HepG2 (cell line): Measurements from ENCODE around the gene SLC17A9. TPM values are rescaled to one million over a fixed set of nuclear protein-coding genes. Genes with fewer than 3 reads are reported as not detected.

Experiments
- AHR ChIP-seq: IDR thresholded peaks from 2 replicates; pipeline ENCODE4 v1.6.1; 2018; ENCODE audit warnings: missing genetic modification reagents, missing compliant biosample characterization
- CENPX ChIP-seq: sonication (generic); formaldehyde crosslinking; IDR thresholded peaks from 2 replicates; pipeline ENCODE4 v1.9.0; 2021; ENCODE audit warnings: mild to moderate bottlenecking, missing genetic modification reagents, moderate library complexity
- GTF2F1 ChIP-seq: fragments of 150-350 bp; IDR thresholded peaks from 2 replicates; pipeline ENCODE4 v1.6.1; 2014; ENCODE audit warnings: low read length
- ISL2 ChIP-seq: sonication (generic); formaldehyde crosslinking; IDR thresholded peaks from 2 replicates; pipeline ENCODE4 v1.5.0; 2020; ENCODE audit warnings: missing genetic modification reagents
- KLF9 ChIP-seq: IDR thresholded peaks from 2 replicates; pipeline ENCODE4 v1.6.1; 2016; ENCODE audit warnings: low read depth
- MNT ChIP-seq: fragments of 450-650 bp; IDR thresholded peaks from 2 replicates; pipeline ENCODE4 v1.6.1; 2016
- MXI1 ChIP-seq: IDR thresholded peaks from 3 replicates; pipeline ENCODE4 v1.6.1; 2012; ENCODE audit warnings: low read depth, low read length, inconsistent platforms, borderline replicate concordance
- NR2C2 ChIP-seq: sonication (generic); formaldehyde crosslinking; IDR thresholded peaks from 2 replicates; pipeline ENCODE4 v1.4.0; 2020; ENCODE audit warnings: missing genetic modification reagents, mild to moderate bottlenecking, moderate library complexity, borderline replicate concordance
- POLR2AphosphoS5 ChIP-seq: IDR thresholded peaks from 2 replicates; pipeline ENCODE4 v1.6.1; 2012; ENCODE audit warnings: low read depth, low read length
- RBM22 ChIP-seq: fragments of 200-400 bp; formaldehyde crosslinking; optimal IDR thresholded peaks from 2 replicates; pipeline ENCODE3; 2017; ENCODE audit warnings: mild to moderate bottlenecking, low read length, moderate library complexity
- REXO4 ChIP-seq: sonication (generic); formaldehyde crosslinking; IDR thresholded peaks from 2 replicates; pipeline ENCODE4 v1.8.0; 2022; ENCODE audit warnings: missing genetic modification reagents, mild to moderate bottlenecking, borderline replicate concordance
- SSRP1 ChIP-seq: IDR thresholded peaks from 2 replicates; pipeline ENCODE4 v1.6.1; 2016; ENCODE audit warnings: control low read depth
- UBTF ChIP-seq: sonication (generic); formaldehyde crosslinking; IDR thresholded peaks from 2 replicates; pipeline ENCODE4 v1.4.0; 2020; ENCODE audit warnings: mild to moderate bottlenecking, missing genetic modification reagents
- YY1 ChIP-seq: IDR thresholded peaks from 2 replicates; pipeline ENCODE4 v1.6.1; 2011; ENCODE audit warnings: low read length, low read depth, moderate library complexity, mild to moderate bottlenecking; ENCODE audit not compliant: insufficient read depth, insufficient replicate concordance
- ZNF367 ChIP-seq: sonication (generic); formaldehyde crosslinking; IDR thresholded peaks from 2 replicates; pipeline ENCODE4 v1.4.0; 2020; ENCODE audit warnings: missing genetic modification reagents, borderline replicate concordance
- ZNF530 ChIP-seq: sonication (generic); formaldehyde crosslinking; IDR thresholded peaks from 2 replicates; pipeline ENCODE4 v1.5.0; 2020; ENCODE audit warnings: low read depth, mild to moderate bottlenecking, missing genetic modification reagents
- ZNF788 ChIP-seq: sonication (generic); formaldehyde crosslinking; IDR thresholded peaks from 2 replicates; pipeline ENCODE4 v1.5.0; 2020; ENCODE audit warnings: mild to moderate bottlenecking, missing genetic modification reagents, borderline replicate concordance
- ZNF790 ChIP-seq: sonication (generic); formaldehyde crosslinking; IDR thresholded peaks from 2 replicates; pipeline ENCODE4 v1.8.0; 2022; ENCODE audit warnings: missing genetic modification reagents, mild to moderate bottlenecking, borderline replicate concordance
- ZNF883 ChIP-seq: sonication (generic); formaldehyde crosslinking; IDR thresholded peaks from 2 replicates; pipeline ENCODE4 v1.5.1; 2020; ENCODE audit warnings: mild to moderate bottlenecking, missing genetic modification reagents; ENCODE audit errors: not compliant biosample characterization
- ZSCAN29 ChIP-seq: sonication (generic); formaldehyde crosslinking; conservative IDR thresholded peaks from 2 replicates; pipeline ENCODE4 v1.4.0; 2020; ENCODE audit warnings: mild to moderate bottlenecking, missing genetic modification reagents
- ZSCAN30 ChIP-seq: sonication (generic); formaldehyde crosslinking; IDR thresholded peaks from 2 replicates; pipeline ENCODE4 v1.5.0; 2020; ENCODE audit warnings: mild to moderate bottlenecking, missing genetic modification reagents
- polyA plus RNA-seq, 8 experiments: library from polyadenylated mRNA; depleted of rRNA in 3 of 8; stranded (reverse) in 7 of 8; unstranded in 1 of 8; fragments of >200 nt; fragmentation: Illumina TruSeq in 4 of 8; extraction: Trizol in 4 of 8; gene quantifications; 2 replicates each; pipeline versions ENCODE4 v1.2.1 to v1.2.3, GENCODE V29; 2011 to 2016; ENCODE audit warnings: low read depth in 4 of 8, missing spikeins in 1 of 8, mixed read lengths in 1 of 8; ENCODE audit not compliant: insufficient read depth in 1 of 8
- total RNA-seq, 5 experiments: library from RNA; depleted of rRNA; stranded (reverse); fragments of >200 nt; fragmentation: Illumina TruSeq; extraction: Trizol; gene quantifications; 2 replicates each; pipeline ENCODE4 v1.2.3, GENCODE V29; 2016; ENCODE audit warnings: low read depth in 1 of 5
- TF ChIP-seq, protein P1 (sequence below): sonication (generic); formaldehyde crosslinking; IDR thresholded peaks from 2 replicates; pipeline ENCODE4 v1.5.0; 2020; ENCODE audit warnings: mild to moderate bottlenecking, missing genetic modification reagents
- TF ChIP-seq, protein P2 (sequence below): sonication (generic); formaldehyde crosslinking; IDR thresholded peaks from 2 replicates; pipeline ENCODE4 v1.8.0; 2022; ENCODE audit warnings: low read depth, missing genetic modification reagents
- TF ChIP-seq, protein P3 (sequence below): sonication (generic); formaldehyde crosslinking; IDR thresholded peaks from 2 replicates; pipeline ENCODE4 v1.9.0; 2021; ENCODE audit warnings: missing genetic modification reagents, mild to moderate bottlenecking, borderline replicate concordance

SLC17A9 gene
- total and polyA plus RNA-seq, 2 of the 13 experiments (the other 11 are each of a cell fraction or from before 2014, with no cell fraction given): 110 to 191 TPM

GRCh38 chr20:62929051-62929538 is 23.4 kb upstream of the SLC17A9 start (continued):
- TF ChIP-seq ZNF367 (no peak), MNT (no peak), NR2C2 (CRISPR knock-in tag) (no peak), KLF9 (CRISPR knock-in tag) (no peak), MXI1 (no peak; the same call in 2 of the 3 replicates), ZNF788 (CRISPR knock-in tag) (peak; percentile 42; the same call in 1 of the 2 replicates), ZNF883 (CRISPR knock-in tag) (no peak), YY1 (no peak), SSRP1 (CRISPR knock-in tag) (no peak), ZSCAN30 (no peak), REXO4 (CRISPR knock-in tag) (no peak), AHR (CRISPR knock-in tag) (no peak), CENPX (CRISPR knock-in tag) (no peak), ISL2 (no peak), GTF2F1 (no peak), ZSCAN29 (CRISPR knock-in tag) (no peak), RBM22 (no peak), ZNF530 (CRISPR knock-in tag) (no peak), ZNF790 (CRISPR knock-in tag) (no peak), POLR2AphosphoS5 (no peak), UBTF (CRISPR knock-in tag) (peak; percentile 72)
- TF ChIP-seq, protein P1, sequence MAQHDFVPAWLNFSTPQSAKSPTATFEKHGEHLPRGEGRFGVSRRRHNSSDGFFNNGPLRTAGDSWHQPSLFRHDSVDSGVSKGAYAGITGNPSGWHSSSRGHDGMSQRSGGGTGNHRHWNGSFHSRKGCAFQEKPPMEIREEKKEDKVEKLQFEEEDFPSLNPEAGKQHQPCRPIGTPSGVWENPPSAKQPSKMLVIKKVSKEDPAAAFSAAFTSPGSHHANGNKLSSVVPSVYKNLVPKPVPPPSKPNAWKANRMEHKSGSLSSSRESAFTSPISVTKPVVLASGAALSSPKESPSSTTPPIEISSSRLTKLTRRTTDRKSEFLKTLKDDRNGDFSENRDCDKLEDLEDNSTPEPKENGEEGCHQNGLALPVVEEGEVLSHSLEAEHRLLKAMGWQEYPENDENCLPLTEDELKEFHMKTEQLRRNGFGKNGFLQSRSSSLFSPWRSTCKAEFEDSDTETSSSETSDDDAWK (CRISPR knock-in tag): no peak
- TF ChIP-seq, protein P2, sequence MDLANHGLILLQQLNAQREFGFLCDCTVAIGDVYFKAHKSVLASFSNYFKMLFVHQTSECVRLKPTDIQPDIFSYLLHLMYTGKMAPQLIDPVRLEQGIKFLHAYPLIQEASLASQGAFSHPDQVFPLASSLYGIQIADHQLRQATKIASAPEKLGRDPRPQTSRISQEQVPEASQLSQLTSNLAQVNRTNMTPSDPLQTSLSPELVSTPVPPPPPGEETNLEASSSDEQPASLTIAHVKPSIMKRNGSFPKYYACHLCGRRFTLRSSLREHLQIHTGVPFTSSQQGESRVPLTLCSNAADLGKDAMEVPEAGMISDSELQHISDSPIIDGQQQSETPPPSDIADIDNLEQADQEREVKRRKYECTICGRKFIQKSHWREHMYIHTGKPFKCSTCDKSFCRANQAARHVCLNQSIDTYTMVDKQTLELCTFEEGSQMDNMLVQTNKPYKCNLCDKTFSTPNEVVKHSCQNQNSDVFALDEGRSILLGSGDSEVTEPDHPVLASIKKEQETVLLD: no peak
- TF ChIP-seq, protein P3, sequence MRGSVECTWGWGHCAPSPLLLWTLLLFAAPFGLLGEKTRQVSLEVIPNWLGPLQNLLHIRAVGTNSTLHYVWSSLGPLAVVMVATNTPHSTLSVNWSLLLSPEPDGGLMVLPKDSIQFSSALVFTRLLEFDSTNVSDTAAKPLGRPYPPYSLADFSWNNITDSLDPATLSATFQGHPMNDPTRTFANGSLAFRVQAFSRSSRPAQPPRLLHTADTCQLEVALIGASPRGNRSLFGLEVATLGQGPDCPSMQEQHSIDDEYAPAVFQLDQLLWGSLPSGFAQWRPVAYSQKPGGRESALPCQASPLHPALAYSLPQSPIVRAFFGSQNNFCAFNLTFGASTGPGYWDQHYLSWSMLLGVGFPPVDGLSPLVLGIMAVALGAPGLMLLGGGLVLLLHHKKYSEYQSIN (CRISPR knock-in tag): no peak
